GM18511 (cell line): ENCODE measurements around the gene KCNK17.

Experiments
- ATAC-seq: cut with Tn5 transposase; IDR thresholded peaks from one replicate; pipeline ENCODE4 v1.9.1; 2021; ENCODE audit warnings: mild to moderate bottlenecking, moderate library complexity; ENCODE audit not compliant: unreplicated experiment

KCNK17 gene

GRCh38 chr6:39314273-39314795 is at the start of gene KCNK17:
Gene KCNK17, minus strand, starts transcription at chr6:39314419. Its CDS starts 99 bp downstream, at chr6:39314320.
- no peak for ATAC-seq

- no peak for ATAC-seq
These were observed 49.1 kb upstream of the KCNK17 start for GRCh38 chr6:39363280-39363679.

- ATAC-seq = no peak
These were observed 48.3 kb upstream of the KCNK17 start for GRCh38 chr6:39362487-39362865.

- peak; percentile 72 for ATAC-seq
These were observed 47.7 kb upstream of the KCNK17 start for GRCh38 chr6:39361657-39362486.

GRCh38 chr6:39360378-39360777 is 46.2 kb upstream of the KCNK17 start:
- ATAC-seq = no peak

GRCh38 chr6:39357998-39358686 is 43.9 kb upstream of the KCNK17 start:
- no peak for ATAC-seq

GRCh38 chr6:39353698-39354315 is 39.6 kb upstream of the KCNK17 start:
- no peak for ATAC-seq

- ATAC-seq = no peak
These were observed 36.7 kb upstream of the KCNK17 start for GRCh38 chr6:39350723-39351505.

GRCh38 chr6:39348740-39349139 is 34.5 kb upstream of the KCNK17 start:
- ATAC-seq = no peak

GRCh38 chr6:39347906-39348585 is 33.8 kb upstream of the KCNK17 start:
- ATAC-seq = peak; percentile 57

GRCh38 chr6:39347206-39347605 is 33.0 kb upstream of the KCNK17 start:
- ATAC-seq = no peak

GRCh38 chr6:39344821-39345280 is 30.6 kb upstream of the KCNK17 start:
- ATAC-seq = no peak

- no peak for ATAC-seq
These were observed 29.2 kb upstream of the KCNK17 start for GRCh38 chr6:39343396-39343870.

- no peak for ATAC-seq
These were observed 28.6 kb upstream of the KCNK17 start for GRCh38 chr6:39342692-39343395.

GRCh38 chr6:39341937-39342336 is 27.7 kb upstream of the KCNK17 start:
- no peak for ATAC-seq

- ATAC-seq = no peak
These were observed 27.1 kb upstream of the KCNK17 start for GRCh38 chr6:39341352-39341751.

GRCh38 chr6:39339868-39340550 is 25.8 kb upstream of the KCNK17 start:
- ATAC-seq = no peak

- no peak for ATAC-seq
These were observed 25.1 kb upstream of the KCNK17 start for GRCh38 chr6:39339096-39339867.
